Ishikawa (cell line): ENCODE measurements around the gene PACS1.

Experiments
- CEBPB ChIP-seq: IDR thresholded peaks from 2 replicates; pipeline ENCODE4 v1.6.1; 2012
- CREB1 ChIP-seq: IDR thresholded peaks from 2 replicates; pipeline ENCODE4 v1.6.1; 2012; ENCODE audit warnings: low read depth
- EGR1 ChIP-seq: IDR thresholded peaks from 2 replicates; pipeline ENCODE4 v1.6.1; 2012
- EP300 ChIP-seq: IDR thresholded peaks from 2 replicates; pipeline ENCODE4 v1.6.1; 2012; ENCODE audit warnings: borderline replicate concordance
- FOXM1 ChIP-seq: IDR thresholded peaks from 2 replicates; pipeline ENCODE4 v1.6.1; 2012; ENCODE audit warnings: low read depth, borderline replicate concordance
- NFIC ChIP-seq: IDR thresholded peaks from 2 replicates; pipeline ENCODE4 v1.6.1; 2012
- RAD21 ChIP-seq: IDR thresholded peaks from 2 replicates; pipeline ENCODE4 v1.6.1; 2012; ENCODE audit warnings: low read depth
- TAF1 ChIP-seq: IDR thresholded peaks from 2 replicates; pipeline ENCODE4 v1.6.1; 2012; ENCODE audit warnings: low read depth, mild to moderate bottlenecking
- TCF12 ChIP-seq: IDR thresholded peaks from 2 replicates; pipeline ENCODE4 v1.6.1; 2012; ENCODE audit warnings: low read depth
- TEAD4 ChIP-seq: IDR thresholded peaks from 2 replicates; pipeline ENCODE4 v1.6.1; 2012
- YY1 ChIP-seq: IDR thresholded peaks from 2 replicates; pipeline ENCODE4 v1.6.1; 2012; ENCODE audit warnings: low read depth
- ZBTB7A ChIP-seq: IDR thresholded peaks from 2 replicates; pipeline ENCODE4 v1.6.1; 2012; ENCODE audit warnings: low read depth
- TF ChIP-seq, protein P1 (sequence below): IDR thresholded peaks from 2 replicates; pipeline ENCODE4 v1.6.1; 2012; ENCODE audit warnings: low read depth, mild to moderate bottlenecking
- TF ChIP-seq, protein P2 (sequence below): IDR thresholded peaks from 2 replicates; pipeline ENCODE4 v1.6.1; 2012
- TF ChIP-seq, protein P3 (sequence below): IDR thresholded peaks from 2 replicates; pipeline ENCODE4 v1.6.1; 2012

PACS1 gene

GRCh38 chr11:66032957-66033735 lies 36.9 kb upstream of the PACS1 start:
- TF ChIP-seq CREB1 (no peak), NFIC (no peak), EP300 (no peak), CEBPB (no peak), TAF1 (no peak)
- TF ChIP-seq, protein P1, sequence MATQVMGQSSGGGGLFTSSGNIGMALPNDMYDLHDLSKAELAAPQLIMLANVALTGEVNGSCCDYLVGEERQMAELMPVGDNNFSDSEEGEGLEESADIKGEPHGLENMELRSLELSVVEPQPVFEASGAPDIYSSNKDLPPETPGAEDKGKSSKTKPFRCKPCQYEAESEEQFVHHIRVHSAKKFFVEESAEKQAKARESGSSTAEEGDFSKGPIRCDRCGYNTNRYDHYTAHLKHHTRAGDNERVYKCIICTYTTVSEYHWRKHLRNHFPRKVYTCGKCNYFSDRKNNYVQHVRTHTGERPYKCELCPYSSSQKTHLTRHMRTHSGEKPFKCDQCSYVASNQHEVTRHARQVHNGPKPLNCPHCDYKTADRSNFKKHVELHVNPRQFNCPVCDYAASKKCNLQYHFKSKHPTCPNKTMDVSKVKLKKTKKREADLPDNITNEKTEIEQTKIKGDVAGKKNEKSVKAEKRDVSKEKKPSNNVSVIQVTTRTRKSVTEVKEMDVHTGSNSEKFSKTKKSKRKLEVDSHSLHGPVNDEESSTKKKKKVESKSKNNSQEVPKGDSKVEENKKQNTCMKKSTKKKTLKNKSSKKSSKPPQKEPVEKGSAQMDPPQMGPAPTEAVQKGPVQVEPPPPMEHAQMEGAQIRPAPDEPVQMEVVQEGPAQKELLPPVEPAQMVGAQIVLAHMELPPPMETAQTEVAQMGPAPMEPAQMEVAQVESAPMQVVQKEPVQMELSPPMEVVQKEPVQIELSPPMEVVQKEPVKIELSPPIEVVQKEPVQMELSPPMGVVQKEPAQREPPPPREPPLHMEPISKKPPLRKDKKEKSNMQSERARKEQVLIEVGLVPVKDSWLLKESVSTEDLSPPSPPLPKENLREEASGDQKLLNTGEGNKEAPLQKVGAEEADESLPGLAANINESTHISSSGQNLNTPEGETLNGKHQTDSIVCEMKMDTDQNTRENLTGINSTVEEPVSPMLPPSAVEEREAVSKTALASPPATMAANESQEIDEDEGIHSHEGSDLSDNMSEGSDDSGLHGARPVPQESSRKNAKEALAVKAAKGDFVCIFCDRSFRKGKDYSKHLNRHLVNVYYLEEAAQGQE: no peak

DNA sequence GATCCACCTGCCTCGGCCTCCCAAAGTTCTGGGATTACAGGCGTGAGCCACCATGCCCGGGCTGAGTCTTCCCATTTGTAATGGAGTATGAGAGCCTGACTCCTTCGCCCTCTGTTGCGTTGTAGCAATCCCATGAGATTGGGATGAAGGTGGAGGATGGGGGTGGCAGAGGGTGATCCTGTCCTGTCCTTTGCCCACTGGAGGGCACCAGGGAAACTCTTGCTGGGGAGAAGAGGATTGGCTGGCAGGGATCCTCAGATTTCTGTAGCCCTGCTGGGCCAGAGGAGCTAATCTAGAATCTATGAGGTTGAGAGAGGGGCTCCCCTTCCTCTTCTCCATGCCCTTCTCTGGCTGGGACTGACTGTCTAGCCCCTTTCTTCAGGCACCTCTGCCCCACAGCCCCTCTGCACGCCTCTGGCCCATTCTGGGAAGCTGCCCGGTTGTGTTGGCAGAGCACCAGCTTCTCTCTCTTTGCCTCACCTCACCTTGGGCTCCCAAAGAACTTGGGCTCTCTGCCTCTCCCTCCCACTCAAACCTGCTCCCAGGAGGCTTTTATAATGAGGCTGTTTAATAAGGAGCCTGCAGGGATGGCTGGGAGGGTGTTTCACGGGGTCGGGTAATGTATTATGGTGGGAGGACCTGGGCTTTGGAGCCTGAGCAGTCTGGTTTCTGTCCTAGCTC lies 34.3 kb upstream of the PACS1 start:
- TF ChIP-seq TAF1 (no peak), YY1 (no peak), CEBPB (no peak), NFIC (no peak)

GRCh38 chr11:66036334-66036710 lies 33.8 kb upstream of the PACS1 start:
- no peak for TF ChIP-seq RAD21
- no peak for TF ChIP-seq NFIC
- TF ChIP-seq CEBPB: no peak
- no peak for TF ChIP-seq YY1
- TF ChIP-seq FOXM1: no peak

GRCh38 chr11:66037327-66037726 lies 32.7 kb upstream of the PACS1 start:
- TF ChIP-seq CREB1: no peak

DNA sequence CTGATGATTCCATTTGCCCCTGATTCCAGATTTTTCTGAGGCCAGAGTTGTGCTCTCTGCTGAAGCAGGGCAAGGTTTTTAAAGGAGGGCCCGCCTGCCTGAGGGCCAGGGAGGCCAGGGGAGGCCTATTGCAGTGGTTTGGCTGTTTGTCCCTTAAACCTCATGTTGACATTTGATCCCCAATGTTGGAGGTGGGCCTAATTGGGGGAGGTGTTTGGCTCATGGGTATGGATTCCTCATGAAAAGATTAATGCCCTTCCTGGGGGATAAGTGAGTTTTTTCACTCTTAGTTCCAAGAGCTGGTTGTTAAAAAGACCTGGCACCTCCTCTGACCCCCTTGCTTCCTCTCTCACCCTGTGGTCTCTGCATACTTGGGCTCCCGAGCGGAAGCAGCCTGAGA lies 30.3 kb upstream of the PACS1 start:
- TF ChIP-seq CEBPB: no peak
- no peak for TF ChIP-seq ZBTB7A
- 0 out of 2 replicates have a peak, but pooled peaks have one; percentile 24 for TF ChIP-seq NFIC
- TF ChIP-seq EP300: no peak
- TF ChIP-seq TEAD4: no peak
- no peak for TF ChIP-seq TCF12

GRCh38 chr11:66042227-66042995 lies 27.7 kb upstream of the PACS1 start:
- TF ChIP-seq TCF12: no peak

- TF ChIP-seq CREB1: no peak
- TF ChIP-seq, protein P2, sequence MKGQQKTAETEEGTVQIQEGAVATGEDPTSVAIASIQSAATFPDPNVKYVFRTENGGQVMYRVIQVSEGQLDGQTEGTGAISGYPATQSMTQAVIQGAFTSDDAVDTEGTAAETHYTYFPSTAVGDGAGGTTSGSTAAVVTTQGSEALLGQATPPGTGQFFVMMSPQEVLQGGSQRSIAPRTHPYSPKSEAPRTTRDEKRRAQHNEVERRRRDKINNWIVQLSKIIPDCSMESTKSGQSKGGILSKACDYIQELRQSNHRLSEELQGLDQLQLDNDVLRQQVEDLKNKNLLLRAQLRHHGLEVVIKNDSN: no peak
- TF ChIP-seq TCF12: no peak
- TF ChIP-seq, protein P3, sequence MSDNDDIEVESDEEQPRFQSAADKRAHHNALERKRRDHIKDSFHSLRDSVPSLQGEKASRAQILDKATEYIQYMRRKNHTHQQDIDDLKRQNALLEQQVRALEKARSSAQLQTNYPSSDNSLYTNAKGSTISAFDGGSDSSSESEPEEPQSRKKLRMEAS: no peak
- no peak for TF ChIP-seq CEBPB
- TF ChIP-seq EGR1: no peak
- no peak for TF ChIP-seq TEAD4
- TF ChIP-seq RAD21: no peak
- no peak for TF ChIP-seq FOXM1
- no peak for TF ChIP-seq ZBTB7A
- no peak for TF ChIP-seq TAF1
These were observed 26.8 kb upstream of the PACS1 start for GRCh38 chr11:66042996-66043906.

DNA sequence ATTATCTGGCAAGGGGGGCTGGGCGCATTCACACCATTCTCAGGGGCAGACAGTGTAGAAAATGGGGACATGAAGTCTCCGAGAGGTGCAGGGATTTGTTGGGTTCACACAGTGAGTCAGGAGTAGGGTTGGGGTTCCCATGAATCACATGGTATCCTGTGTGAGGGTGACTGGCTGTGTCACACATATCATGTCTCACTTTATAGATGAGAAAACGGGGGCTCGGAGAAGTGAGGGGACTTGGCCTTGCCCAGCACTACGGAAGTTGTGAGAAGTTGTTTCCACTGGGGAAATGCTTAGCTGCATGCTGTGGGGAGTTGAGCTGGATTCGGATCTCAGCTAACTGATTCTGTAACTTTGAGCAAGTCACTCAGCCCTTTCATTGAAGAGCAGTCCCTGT lies 25.3 kb upstream of the PACS1 start:
- TF ChIP-seq, protein P1: no peak
- TF ChIP-seq YY1: no peak
- TF ChIP-seq TCF12: no peak
- TF ChIP-seq TAF1: no peak
- TF ChIP-seq FOXM1: no peak
- TF ChIP-seq TEAD4: no peak
- TF ChIP-seq NFIC: no peak
- no peak for TF ChIP-seq CEBPB
- TF ChIP-seq RAD21: no peak
- no peak for TF ChIP-seq ZBTB7A
- TF ChIP-seq EGR1: no peak
- TF ChIP-seq, protein P2: no peak
- no peak for TF ChIP-seq CREB1
- TF ChIP-seq, protein P3: no peak
- no peak for TF ChIP-seq EP300
